ENCODE measurements around the gene NBPF14.
"Not testable (repeated sequence)": the region's sequence is repeated elsewhere in the genome, so short reads cannot be mapped to it uniquely, and the experiment has no call there.

Gene NBPF14, protein sequence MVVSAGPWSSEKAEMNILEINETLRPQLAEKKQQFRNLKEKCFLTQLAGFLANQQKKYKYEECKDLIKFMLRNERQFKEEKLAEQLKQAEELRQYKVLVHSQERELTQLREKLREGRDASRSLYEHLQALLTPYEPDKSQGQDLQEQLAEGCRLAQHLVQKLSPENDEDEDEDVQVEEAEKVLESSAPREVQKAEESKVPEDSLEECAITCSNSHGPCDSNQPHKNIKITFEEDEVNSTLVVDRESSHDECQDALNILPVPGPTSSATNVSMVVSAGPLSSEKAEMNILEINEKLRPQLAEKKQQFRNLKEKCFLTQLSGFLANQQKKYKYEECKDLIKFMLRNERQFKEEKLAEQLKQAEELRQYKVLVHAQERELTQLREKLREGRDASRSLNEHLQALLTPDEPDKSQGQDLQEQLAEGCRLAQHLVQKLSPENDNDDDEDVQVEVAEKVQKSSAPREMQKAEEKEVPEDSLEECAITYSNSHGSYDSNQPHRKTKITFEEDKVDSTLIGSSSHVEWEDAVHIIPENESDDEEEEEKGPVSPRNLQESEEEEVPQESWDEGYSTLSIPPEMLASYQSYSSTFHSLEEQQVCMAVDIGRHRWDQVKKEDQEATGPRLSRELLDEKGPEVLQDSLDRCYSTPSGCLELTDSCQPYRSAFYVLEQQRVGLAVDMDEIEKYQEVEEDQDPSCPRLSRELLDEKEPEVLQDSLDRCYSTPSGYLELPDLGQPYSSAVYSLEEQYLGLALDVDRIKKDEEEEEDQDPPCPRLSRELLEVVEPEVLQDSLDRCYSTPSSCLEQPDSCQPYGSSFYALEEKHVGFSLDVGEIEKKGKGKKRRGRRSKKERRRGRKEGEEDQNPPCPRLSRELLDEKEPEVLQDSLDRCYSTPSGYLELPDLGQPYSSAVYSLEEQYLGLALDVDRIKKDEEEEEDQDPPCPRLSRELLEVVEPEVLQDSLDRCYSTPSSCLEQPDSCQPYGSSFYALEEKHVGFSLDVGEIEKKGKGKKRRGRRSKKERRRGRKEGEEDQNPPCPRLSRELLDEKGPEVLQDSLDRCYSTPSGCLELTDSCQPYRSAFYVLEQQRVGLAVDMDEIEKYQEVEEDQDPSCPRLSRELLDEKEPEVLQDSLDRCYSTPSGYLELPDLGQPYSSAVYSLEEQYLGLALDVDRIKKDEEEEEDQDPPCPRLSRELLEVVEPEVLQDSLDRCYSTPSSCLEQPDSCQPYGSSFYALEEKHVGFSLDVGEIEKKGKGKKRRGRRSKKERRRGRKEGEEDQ (N-terminal part only)
- total RNA-seq, result 3.1 to 16.8 (median 8.7) reads per million in 17 experiments

DNA sequence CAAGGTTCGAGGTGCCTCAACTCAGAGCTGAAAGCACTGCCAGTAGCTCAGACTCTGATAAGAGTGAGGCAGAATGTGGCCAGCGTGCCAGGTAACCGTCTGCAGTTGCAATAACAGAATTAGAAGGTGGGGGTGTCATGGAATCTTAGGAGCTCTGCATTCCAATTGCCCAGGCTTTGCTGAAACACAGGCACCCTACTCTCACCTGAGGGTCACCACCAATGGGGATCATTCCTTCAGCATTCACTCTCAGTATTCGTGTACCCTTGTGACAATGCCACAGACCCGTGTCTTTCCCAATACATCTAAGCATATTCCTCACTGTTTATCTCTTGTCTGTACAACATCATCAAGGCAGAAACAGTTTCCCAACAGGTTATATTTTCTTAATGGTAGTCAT, at the start of gene NBPF14:
Gene NBPF14, minus strand, starts transcription at position 101 of the 400 bp plus-strand sequence. CDS start 294 bp downstream, outside the sequence.
- not testable (repeated sequence) for DNase-seq

GRCh38 chr1:148625451-148625850, 29.6 kb upstream of the NBPF14 start:
- not testable (repeated sequence) for DNase-seq

- not testable (repeated sequence) for DNase-seq
Measured at GRCh38 chr1:148618216-148618615, 22.4 kb upstream of the NBPF14 start.

DNA sequence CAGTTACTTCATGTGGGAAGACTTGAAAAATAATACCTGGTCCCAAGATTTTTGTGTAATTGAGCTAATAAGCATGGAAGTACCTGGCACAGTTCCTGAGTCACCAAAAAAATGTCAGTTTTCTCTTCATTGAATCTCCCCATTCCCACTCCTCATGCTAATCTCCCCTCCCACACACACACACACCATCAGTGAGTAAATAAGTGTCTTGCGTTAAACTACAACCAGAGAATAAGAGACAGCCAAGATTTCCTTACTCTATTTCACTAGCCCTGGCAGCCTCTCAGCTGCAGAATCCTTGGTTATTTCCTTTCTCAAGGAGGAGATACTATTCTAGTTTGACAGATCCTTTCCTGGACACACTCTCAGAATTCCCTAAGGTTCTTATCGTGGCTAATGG, 9.5 kb upstream of the NBPF14 start:
- DNase-seq, result not testable (repeated sequence)

DNA sequence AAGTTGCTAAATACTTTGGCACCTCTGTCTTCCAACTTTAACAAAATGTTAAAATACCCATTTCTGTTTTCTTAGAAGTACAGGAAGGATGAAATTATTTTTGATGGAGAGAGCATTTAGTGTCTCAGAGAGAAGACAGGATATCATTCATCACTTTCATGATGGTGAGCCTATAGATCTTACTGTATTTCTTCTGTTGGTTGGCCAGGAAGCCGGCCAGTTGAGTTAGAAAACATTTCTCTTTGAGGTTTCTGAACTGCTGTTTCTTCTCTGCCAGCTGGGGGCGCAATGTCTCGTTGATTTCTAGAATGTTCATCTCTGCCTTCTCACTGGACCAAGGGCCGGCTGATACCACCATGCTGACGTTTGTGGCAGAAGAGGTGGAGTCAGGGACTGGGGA, 451 bp downstream of the NBPF14 start:
- DNase-seq, result not testable (repeated sequence)

DNA sequence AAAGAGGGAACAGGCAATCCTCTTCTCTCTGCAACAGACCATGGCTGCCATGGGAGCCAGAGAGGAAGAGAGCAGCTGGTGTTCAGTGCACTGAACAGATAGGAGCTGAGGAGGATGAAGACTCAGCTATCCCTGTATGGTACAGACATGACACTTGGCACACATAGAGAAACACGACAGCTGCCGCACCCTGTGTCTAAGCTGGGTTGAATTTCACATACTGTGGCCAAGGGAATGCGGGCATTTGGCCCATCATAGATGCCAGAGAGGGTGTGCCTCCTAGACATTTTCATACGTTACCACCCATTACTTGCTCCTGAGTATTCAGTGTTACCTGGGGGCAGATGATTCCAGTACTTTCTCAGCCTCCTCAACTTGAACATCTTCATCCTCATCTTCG, 4.7 kb downstream of the NBPF14 start:
- DNase-seq, result not testable (repeated sequence)

DNA sequence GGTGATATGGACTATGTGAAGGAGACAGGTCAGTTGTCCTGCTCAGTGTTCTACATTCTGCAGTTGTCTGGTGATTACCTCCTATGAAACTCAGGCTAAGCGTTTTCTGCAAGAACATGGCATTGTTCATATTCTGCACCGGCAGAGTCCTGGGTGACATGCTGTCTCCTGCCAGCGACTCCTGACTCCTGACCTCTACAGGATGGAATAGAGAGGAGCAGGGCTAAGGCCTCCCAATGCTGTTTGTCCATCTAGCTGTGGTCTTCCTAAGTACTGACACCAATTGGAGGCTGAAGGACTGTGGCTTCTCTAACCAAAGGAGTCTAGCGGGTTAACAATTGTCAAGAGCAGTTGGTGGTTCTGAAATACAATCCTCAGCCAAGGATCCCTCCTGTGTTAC, 63.7 kb downstream of the NBPF14 start:
- not testable (repeated sequence) for DNase-seq

DNA sequence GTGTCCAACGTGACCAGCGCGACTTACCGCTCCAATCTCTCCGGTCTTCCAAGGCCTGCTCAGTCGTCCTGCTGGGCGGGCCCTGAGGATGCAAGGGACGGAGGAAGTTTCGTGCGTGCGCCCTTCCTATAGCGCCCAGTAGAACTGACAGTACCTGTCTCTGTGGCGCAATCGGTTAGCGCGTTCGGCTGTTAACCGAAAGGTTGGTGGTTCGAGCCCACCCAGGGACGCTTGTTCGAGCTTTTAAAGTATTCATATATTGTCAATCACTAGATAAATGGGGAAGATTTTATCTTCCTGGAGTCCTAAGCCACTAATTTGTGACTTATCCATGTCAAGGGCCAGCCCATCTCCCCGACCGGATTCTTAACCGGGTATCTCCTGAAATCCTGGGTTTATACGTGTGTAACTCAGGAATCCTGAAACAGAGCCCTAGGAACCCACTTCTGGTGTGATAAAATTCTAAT, 66.7 kb downstream of the NBPF14 start:
- DNase-seq, result peak; percentile 10 to 29 (median 18)

DNA sequence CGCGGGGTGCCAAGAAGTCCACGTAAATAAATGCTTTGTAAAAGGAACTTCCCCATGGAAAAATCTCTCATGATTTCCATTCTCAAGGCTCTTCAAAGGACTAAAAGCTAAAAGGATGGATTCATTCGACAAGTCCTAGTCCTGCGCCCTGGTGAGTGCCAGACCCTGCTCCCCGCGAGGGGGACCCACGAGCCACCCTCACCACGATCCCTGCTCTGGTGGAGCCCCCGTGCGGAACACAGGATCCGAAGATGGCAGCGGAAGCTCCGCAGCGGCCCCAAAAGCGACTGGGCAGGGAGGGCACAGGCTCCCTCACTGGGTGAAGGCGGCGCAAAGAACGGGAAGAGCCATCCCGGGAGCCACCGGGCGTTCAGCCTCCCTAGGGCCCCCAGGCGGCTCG, 67.2 kb downstream of the NBPF14 start:
- DNase-seq, result not testable (repeated sequence)

DNA sequence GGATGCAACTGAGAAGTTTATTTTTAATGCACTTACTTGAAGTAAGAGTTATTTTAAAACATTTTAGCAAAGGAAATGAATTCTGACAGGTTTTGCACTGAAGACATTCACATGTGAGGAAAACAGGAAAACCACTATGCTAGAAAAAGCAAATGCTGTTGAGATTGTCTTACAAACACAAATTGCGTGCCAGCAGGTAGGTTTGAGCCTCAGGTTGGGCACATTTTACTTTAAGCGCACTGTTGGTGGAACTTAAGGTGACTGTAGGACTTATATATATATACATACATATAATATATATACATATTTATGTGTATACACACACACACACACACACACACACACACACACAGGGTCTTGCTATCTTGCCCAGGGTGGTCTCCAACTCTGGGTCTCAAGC, 69.2 kb downstream of the NBPF14 start:
- not testable (repeated sequence) for DNase-seq

DNA sequence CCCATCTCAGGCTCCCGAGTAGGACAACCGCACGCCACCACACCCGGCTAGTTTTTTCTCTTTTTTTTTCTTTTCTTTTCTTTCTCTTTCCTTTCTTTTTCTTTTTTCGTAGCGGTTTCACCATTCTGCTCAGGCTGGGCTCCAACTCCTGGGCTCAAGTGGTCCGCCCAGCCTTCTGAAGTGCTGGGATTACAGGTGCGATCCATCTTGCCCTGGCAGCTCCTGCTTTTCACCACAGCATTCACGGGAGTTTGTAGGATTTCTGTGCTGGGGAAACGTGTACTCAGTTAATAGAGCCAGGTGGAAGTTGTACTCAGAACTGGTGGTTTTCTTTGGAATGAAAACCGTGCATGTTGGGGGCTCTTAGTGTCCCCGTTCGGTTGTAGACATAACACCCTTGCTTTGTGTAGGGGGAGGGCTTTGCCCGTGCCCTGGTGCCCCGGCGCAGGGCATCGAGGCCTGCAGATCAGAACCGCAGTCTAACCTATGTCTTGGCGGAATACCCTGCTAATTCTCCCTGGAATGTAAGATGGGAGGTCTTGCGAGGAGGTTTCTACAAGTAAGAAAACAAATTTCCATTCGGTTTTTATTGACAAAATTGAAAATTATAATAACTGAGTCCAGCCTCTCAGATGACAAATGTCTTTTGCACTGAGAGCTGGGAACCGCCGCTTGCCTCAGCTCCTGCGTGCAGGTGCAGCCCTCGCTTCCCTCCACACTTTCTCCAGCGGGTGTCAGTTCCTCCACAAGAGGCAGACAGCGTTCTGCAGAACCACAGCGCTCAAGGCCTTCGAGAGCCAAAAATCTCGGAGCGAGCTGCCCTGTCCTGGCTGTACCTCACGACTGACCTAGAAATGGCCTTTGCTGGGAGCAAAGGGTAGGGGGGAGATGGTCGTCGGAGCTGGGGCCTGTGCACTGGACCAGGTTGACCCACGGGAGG, 72.3 kb downstream of the NBPF14 start:
- DNase-seq, result not testable (repeated sequence)

- DNase-seq, result peak; percentile 94 to 98 (median 96)
Measured at GRCh38 chr1:148522561-148523204, 73.1 kb downstream of the NBPF14 start.

DNA sequence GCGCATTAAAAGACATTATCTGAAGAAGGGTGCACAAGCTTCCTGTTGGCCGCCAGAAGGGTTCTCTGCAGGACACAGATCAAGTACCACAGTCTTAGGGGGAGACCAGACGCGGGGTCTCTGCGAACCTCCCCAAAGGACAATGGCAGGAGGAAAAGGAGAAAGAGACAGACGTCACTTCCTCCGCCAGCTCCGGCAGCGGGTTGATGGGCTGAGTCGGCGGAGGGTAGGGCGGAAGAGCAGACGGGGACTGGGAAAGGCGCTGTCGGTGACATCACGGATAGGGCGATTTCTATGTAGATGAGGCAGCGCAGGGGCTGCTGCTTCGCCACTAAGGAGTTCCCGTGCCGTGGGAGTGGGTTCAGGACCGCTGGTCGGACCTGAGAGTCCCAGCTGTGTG, 73.7 kb downstream of the NBPF14 start:
- peak; percentile 86 to 93 (median 90) for DNase-seq

DNA sequence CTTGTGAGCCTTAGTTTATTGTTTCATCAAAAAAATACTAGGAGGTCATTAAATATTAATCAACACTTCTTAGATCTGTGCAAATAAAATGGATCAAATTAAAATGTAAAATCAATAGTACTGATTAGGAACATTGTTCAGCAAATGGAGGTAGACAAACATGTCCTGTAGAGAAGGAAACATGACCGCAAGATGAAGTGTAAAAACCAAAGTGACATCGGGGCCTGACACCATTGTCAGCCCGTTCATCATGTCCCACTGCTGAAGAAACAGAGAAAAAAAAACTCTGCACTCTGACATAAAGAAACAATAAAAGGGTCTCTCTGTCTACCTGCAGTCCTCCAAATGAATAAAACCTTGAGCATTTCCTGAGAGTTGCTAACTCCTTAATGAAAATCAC, 81.5 kb downstream of the NBPF14 start:
- DNase-seq, result not testable (repeated sequence)

DNA sequence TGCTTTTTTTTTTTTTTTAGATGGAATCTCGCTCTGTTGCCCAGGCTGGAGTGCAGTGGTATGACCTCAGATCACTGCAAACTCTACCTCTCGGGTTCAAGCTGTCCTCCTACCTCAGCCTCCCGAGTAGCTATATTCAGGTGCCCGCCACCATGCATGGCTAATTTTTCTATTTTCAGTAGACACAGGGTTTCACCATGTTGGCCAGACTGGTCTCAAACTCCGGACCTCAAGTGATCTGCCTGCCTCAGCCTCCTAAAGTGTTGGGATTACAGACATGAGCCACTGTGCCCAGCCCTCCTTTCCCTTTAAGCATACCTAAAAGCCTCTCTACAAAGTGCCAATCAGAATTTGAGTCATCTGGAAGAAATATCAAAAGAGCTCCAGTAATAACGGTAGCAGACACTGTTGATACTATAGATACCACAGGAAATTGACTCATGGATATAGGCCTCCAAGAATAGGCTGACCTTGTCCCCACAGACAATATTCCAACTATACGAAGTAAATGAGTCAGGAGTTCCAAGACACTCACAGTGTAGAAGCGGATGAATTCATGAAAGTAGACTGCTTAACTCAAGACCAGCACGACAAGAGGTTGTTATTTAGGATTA, 83.1 kb downstream of the NBPF14 start:
- DNase-seq, result not testable (repeated sequence)

GRCh38 chr1:148493933-148494332, 101.9 kb downstream of the NBPF14 start:
- not testable (repeated sequence) for DNase-seq

GRCh38 chr1:148483029-148483428, 112.8 kb downstream of the NBPF14 start, which contains the start of gene PPIAL4G:
TSS of gene PPIAL4G (minus strand) at chr1:148483302. CDS start at chr1:148483252, 50 bp downstream.
- not testable (repeated sequence) for DNase-seq

Data from suppressor macrophage (primary cell).